GM18526 (cell line): Measurements from ENCODE around the gene MANSC4.

Experiments used
- POLR2A ChIP-seq: IDR thresholded peaks from 3 replicates; pipeline ENCODE4 v1.6.1; 2011; ENCODE audit not compliant: insufficient read length; ENCODE audit errors: extremely low read depth

Gene MANSC4

DNA sequence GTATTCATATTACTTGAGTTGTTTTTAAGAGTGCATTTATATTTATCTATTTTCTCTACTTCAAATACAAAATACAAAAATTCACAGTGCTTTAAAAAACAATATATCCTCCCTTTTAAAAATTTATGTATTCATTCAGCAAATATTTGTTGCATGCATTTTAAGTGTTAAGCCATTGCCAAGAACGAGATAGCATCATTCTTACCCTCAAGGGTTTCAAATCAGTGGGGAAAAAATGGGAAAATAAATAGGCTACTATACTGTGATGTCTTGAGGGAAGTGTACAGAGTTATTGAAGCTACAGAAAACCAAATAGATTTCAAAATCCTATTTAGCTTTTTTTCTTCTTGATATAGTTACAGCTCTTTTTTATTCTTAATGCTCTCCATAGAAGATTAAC lies 46.2 kb downstream of the MANSC4 start:
- TF ChIP-seq POLR2A: no peak

- no peak for TF ChIP-seq POLR2A
Measured at GRCh38 chr12:27733052-27733656, 46.9 kb downstream of the MANSC4 start.

DNA sequence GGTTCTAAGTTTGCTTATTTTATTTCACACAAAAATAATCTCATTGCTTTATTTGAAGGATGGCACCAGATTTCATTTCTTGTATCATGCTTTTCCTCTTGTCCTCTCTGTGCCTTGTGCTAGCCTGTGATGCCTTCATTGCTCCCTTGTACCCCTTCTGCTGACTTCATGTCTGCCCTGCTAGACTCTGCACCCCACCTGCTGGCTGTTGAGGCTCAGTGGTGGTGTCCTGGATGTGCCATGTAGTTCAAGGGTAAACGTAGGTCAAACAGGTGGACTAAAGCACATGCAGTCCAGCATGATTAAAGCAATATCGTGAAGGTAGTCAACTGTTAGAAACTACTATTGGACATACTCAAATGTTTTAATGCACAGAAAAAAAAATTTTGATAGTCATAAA lies 47.8 kb downstream of the MANSC4 start:
- TF ChIP-seq POLR2A: no peak

- no peak for TF ChIP-seq POLR2A
Measured at GRCh38 chr12:27730097-27730588, 49.9 kb downstream of the MANSC4 start.

- TF ChIP-seq POLR2A: no peak
Measured at GRCh38 chr12:27723212-27723611, 56.8 kb downstream of the MANSC4 start.
